Astrocyte (in vitro differentiated cells and primary cell): ENCODE results near the gene ZNF700.

Experiments
- EZH2 ChIP-seq: IDR thresholded peaks from 2 replicates; pipeline ENCODE4 v1.6.1; 2012; ENCODE audit warnings: mild to moderate bottlenecking, low read length, inconsistent platforms; ENCODE audit not compliant: insufficient read depth
- TF ChIP-seq, protein P1 (sequence below): IDR thresholded peaks from 2 replicates; pipeline ENCODE4 v1.5.1; 2011; ENCODE audit warnings: low read depth, mild to moderate bottlenecking, inconsistent platforms, low read length, moderate library complexity; ENCODE audit not compliant: insufficient read depth

DNA sequence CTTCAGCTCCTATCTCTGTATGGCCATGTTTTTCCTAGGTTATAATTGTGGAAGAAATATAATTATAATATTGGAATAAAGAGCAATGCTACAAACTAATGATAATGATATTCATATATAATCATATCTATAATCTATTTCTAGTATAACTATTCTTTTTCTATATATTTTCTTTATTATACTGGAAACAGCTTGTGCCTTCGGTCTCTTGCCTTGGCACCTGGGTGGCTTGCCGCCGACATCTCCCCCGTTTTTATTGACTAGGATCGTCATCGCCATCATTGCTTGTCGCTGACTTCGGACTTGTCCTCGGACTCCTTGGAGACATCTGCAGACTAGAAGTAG is 64.2 kb downstream of the ZNF700 start:
- TF ChIP-seq, protein P1, sequence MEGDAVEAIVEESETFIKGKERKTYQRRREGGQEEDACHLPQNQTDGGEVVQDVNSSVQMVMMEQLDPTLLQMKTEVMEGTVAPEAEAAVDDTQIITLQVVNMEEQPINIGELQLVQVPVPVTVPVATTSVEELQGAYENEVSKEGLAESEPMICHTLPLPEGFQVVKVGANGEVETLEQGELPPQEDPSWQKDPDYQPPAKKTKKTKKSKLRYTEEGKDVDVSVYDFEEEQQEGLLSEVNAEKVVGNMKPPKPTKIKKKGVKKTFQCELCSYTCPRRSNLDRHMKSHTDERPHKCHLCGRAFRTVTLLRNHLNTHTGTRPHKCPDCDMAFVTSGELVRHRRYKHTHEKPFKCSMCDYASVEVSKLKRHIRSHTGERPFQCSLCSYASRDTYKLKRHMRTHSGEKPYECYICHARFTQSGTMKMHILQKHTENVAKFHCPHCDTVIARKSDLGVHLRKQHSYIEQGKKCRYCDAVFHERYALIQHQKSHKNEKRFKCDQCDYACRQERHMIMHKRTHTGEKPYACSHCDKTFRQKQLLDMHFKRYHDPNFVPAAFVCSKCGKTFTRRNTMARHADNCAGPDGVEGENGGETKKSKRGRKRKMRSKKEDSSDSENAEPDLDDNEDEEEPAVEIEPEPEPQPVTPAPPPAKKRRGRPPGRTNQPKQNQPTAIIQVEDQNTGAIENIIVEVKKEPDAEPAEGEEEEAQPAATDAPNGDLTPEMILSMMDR = no peak
- no peak for TF ChIP-seq EZH2
